ENCODE measurements around the gene NOXO1.
A peak's percentile ranks its signal among the peaks of the same experiment; 100 is the strongest.

The NOXO1 gene

GRCh38 chr16:1997494-1998359 lies 16.5 kb upstream of the NOXO1 start:
- no peak for DNase-seq (ENCODE audit: low read depth, low spot score)

DNA sequence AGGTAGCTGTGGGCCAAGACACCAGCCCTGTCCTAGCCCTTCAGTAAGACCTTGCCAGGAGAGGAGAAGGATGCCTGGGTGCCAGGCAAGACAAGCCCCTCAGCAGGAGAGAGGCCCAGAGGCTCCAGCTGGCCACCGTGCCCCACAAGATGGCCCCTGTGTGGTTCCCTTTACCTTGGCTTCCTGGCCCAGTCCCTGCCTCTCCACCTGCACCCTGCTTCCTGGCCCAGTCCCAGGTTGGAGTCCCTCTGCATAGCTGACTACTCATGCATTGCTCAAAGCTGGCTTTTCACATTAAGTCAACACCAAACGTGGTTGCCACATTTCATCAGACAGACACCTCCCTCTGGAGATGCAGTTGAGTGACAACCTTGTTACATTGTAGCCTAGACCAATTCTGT lies 12.5 kb upstream of the NOXO1 start:
- no peak for DNase-seq (ENCODE audit: low read depth, low spot score)

- DNase-seq (ENCODE audit: low read depth, low spot score): no peak
Measured at GRCh38 chr16:1992704-1993317, 11.5 kb upstream of the NOXO1 start.

DNA sequence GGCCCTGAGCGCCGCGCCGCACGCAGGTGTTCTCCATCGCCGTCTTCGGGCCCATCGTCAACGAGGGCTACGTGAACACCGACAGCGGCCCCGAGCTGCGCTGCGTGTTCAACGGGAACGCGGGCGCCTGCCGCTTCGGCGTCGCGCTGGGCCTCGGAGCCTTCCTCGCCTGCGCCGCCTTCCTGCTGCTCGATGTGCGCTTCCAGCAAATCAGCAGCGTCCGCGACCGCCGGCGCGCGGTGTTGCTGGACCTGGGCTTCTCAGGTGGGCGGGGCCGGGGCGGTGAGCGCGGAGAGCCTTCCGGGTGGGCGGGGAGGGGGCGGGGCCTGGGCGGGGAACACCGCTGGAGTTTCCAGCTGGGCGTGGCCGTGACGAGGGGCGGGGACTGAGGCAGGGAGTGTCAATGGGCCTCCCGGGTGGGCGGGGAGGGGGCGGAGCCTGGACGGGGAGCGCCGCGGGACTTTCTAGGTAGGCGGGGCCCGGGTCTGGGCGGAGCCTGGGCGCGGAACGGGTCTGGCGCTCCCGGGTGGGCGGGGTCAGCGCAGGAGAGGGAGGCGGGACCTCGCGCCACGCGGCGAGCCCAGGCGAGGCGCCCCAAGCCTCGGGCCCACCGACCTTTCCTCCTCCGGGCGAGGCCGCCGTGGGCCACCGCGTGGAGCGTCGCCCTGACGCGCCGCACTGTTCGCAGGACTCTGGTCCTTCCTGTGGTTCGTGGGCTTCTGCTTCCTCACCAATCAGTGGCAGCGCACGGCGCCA lies 10.9 kb upstream of the NOXO1 start:
- peak; percentile 32 for DNase-seq (ENCODE audit: low read depth, low spot score)

DNA sequence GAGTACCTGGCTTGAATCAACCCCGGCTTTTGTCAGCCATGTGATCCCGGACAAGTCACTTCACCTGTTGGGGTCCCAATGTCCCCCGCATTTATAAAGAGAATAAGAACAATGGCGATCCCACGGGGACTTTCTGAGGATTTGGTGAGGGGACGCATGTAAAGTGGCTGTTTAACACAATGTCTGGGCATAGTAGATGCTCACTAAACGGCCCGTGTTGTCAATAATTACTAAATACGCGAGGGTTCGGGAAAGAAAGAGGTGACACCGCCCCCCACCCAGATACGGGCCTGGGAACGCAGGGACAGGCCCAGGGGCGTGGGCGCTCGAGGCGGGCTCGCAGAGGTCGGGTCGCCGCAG lies 10.3 kb upstream of the NOXO1 start:
- DNase-seq (ENCODE audit: low read depth, low spot score): no peak

DNA sequence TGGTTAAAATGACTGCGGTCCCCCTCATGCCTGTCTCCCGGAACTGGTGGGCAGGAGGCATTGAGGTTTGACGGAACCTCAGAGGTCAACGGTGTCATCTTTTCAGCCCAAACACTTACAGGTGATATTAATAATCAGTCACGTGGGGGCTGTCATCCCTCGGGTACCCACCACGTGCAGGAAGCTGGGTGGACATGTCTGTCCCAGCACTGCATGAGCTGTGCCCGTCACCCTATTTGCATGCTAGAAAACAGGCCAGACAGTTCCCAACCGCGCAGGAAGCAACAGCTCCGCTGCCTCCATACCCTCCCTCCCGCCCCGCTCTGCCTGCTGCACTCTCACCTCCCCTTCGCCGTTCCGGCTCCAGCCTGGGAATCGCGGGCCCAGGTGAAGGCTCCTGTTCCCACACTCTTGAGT lies 9.9 kb upstream of the NOXO1 start:
- no peak for DNase-seq (ENCODE audit: low read depth, low spot score)

DNA sequence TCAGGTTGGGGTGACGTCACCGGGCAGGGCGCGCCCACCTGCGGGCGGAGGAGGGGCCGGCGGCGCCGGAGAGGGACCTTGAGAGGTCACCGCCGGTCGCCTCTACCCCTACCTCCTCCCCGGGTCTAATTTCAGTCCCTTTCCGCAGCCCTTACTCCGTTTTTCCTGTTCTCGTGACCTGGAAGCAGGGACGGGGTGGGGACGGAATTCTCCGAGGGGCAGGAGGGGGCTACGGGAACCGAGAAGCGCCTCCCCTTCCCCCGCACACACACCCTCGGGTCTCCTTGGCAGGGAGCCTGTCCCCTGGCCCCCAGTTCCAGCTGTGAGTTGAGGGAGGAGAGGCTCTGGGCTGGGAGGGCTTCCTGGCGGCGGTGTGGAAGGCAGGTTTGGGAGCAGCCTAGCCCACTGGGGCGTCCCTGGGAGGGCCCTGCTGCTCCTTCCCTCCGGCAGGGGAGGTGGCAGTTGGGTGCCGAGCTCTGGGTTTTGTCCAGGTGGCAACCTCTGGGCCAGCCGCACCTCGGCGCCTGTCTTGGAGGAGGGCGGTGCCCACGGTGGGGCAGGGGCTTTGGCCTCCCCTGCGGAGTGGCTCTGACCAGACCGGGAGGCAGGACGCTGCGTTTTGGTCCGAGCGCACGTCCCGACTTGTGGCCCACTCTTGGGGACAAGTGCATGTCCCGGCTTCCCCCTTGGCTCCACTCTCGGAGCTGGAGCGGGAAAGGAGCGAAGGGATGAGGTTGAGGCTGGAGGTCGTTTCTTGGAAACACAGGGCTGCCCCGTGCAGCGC lies 9.3 kb upstream of the NOXO1 start:
- no peak for DNase-seq (ENCODE audit: low read depth, low spot score)

DNA sequence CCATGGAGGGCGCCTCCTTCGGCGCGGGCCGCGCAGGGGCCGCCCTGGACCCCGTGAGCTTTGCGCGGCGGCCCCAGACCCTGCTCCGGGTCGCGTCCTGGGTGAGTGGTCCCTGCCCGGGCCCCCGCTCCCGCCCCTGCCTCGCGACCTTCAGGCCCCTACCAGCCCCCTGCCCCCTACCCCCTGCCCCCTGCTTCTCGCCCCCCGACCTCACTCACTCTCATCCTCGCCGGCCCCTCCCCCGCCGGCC lies 8.8 kb upstream of the NOXO1 start:
- no peak for DNase-seq (ENCODE audit: low read depth, low spot score)

GRCh38 chr16:1989209-1990100 lies 8.2 kb upstream of the NOXO1 start, which contains the start of gene SYNGR3:
TSS of gene SYNGR3 (plus strand) at chr16:1989970. CDS start at chr16:1990103, 133 bp downstream.
- DNase-seq (ENCODE audit: low read depth, low spot score): no peak

- no peak for DNase-seq (ENCODE audit: low read depth, low spot score)
Measured at GRCh38 chr16:1987198-1987597, 5.9 kb upstream of the NOXO1 start.

DNA sequence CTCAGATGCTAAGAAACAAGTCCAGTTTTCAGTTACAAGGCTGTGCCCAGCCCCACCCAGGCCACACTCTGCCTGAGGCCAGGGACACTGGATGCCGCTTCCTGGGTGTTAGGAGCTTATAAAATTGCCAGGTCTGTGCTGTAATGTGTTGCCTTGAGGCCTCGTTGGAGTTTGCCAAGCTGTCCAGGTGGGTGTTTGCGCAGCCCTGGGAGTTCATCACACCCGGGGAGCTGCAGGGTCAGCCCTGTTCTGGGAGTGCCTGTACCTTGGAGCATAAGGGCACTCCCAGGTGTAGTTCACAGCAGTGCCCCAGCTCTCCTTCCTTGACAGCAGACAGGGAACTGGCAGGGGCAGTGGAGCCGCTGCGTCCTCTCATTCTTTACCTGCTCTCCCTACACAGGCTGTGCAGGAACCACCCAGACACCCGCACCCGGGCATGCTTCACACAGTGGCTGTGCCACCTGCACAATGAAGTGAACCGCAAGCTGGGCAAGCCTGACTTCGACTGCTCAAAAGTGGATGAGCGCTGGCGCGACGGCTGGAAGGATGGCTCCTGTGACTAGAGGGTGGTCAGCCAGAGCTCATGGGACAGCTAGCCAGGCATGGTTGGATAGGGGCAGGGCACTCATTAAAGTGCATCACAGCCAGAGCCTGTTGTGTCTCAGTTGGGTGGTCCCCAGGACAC lies 4.3 kb upstream of the NOXO1 start:
- DNase-seq (ENCODE audit: low read depth, low spot score): no peak

- no peak for DNase-seq (ENCODE audit: low read depth, low spot score)
Measured at GRCh38 chr16:1984347-1985225, 3.3 kb upstream of the NOXO1 start.

GRCh38 chr16:1983544-1984346 lies 2.5 kb upstream of the NOXO1 start, which contains the start of gene GFER:
TSS of gene GFER (plus strand) at chr16:1984193. CDS start at chr16:1984219, 26 bp downstream.
- no peak for DNase-seq (ENCODE audit: low read depth, low spot score)

- DNase-seq (ENCODE audit: low read depth, low spot score): no peak
Measured at GRCh38 chr16:1982991-1983543, 1.8 kb upstream of the NOXO1 start.

DNA sequence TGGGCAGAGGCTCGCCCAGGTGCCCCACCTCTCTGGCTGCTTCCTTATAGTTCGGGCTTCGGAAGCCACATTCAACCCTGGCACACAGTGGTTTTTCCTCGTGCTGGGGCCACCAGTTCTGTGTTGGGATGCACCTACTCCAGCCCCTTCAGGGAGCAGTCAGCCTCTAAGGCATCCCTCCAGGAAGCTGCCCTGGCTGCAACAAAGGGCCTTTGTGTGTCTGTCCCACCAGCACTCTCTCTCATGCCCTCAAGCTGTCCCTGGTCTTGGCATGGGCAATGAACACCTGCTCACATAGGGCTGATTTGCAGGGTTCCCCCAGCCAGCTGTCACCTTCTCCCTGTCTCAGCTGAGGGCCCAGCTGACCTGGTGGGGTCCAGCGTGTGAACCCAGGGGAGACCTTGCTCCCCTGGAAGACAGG lies 754 bp upstream of the NOXO1 start:
- DNase-seq (ENCODE audit: low read depth, low spot score): no peak

DNA sequence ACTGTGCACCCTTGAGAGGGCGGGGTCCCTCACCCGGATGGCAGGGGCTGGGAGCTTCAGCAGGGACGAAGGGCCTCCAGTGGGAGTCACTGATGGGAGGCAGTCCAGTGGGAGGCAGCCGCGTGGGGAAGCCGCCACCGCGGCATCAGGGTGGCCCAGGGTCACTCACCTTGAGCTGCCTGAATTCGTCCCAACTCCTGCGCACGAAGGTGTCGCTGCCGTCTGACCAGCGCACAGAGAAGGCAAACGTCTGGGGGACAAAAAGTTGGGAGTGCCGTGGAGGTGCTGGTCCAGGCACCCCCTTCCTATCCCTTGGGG lies 540 bp downstream of the NOXO1 start:
- no peak for DNase-seq (ENCODE audit: low read depth, low spot score)

DNA sequence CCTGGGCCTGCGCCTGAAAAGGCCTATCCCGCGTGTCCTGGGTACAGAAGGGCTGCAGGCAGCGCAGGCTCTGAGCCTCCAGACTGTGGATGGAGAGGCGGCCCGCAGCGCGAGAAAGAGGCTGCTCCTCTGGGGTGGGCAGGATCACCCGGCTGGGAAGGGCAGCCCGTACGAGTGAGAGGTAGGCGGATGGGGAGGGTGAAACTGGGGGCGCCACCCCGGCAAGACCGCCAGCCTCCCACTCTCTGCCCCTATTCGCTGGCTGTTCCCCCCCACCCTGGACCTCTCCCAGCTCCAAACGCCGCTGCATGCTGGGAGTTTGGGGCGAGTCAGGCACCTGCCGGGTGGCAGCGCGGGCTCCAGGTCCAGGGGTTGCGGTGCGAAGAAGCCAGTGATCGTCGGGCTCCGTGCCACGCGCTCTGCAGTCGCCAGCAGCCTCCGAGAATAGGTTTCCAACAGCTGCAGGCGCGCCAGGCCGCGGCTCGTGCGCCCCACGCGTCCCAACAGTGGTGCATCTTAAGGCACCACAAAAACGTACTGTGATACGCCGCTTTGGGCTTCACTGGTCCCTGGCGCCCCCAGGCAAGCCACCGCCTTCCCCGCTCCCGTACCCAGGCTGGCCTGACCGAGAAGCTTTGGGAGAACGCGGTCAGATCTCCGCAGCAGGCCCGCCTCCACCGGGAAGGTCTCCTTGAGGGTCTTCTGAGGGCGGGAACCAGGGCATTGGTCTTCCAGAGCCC lies 1.1 kb downstream of the NOXO1 start:
- no peak for DNase-seq (ENCODE audit: low read depth, low spot score)

Measured in brain pericyte (primary cell).